ENCODE results near the gene VWA8.

- TF ChIP-seq GATA2 (IDR thresholded peaks at IDR 0.05; ENCODE audit: low read depth, low read length) (no peak), GATA3 (IDR thresholded peaks at IDR 0.05; ENCODE audit: low read depth, low read length) (no peak)
Observed at GRCh38 chr13:41978007-41978406, 17.1 kb upstream of the VWA8 start.
